Diencephalon (tissue), 1 donor: ENCODE results near the gene THNSL1. TPM values are rescaled to one million over a fixed set of nuclear protein-coding genes. Genes with fewer than 3 reads are reported as not detected.

Experiments used
- total RNA-seq: library from RNA; depleted of rRNA; stranded (reverse); fragments of >200 nt; gene quantifications from one replicate; pipeline ENCODE4 v1.2.3, GENCODE V29; 2014

The THNSL1 gene, protein sequence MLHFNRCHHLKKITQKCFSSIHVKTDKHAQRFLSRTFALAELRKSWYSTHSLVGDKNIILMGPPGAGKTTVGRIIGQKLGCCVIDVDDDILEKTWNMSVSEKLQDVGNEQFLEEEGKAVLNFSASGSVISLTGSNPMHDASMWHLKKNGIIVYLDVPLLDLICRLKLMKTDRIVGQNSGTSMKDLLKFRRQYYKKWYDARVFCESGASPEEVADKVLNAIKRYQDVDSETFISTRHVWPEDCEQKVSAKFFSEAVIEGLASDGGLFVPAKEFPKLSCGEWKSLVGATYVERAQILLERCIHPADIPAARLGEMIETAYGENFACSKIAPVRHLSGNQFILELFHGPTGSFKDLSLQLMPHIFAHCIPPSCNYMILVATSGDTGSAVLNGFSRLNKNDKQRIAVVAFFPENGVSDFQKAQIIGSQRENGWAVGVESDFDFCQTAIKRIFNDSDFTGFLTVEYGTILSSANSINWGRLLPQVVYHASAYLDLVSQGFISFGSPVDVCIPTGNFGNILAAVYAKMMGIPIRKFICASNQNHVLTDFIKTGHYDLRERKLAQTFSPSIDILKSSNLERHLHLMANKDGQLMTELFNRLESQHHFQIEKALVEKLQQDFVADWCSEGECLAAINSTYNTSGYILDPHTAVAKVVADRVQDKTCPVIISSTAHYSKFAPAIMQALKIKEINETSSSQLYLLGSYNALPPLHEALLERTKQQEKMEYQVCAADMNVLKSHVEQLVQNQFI
- total RNA-seq = 19.4 TPM

DNA sequence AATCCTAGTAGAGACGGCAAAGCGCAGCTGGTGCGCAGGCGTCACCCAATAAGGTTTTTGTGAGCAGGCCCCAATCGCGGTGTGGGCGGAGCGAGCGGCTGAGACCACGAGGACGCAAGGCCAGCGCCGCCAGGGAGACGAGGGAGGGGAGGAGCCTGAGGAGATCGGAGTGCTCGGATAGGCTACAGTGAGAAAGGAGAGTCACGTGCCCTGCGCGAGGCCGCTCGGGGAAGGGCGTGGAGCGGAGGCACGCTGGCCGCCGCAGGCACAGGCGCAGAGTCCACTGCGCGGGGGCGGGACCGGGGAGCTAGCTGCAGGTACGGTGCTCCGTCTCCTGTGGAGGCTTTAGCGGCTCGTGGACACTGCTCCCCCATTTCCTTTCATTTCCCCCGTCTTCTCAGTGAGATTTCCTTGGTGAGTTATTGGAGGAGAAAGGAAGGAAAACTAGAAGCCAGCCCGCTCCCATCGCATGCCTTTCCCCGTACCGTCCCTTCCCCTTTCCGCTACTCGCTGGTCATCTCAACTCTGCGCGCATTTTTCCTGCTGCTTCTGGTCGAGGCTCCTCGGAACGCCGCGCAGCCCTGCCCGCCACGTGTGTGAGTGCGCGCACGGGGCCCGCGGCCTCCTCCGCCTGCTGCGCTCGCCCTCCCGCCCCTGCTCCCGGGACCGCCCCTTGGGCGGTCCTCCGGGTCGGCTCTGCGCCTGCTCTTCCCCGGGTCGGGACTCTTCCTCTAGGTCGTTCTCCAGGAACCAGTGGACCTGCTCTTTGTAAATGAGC is at the start of gene THNSL1:
Gene THNSL1 (plus strand): TSS at position 237 of the 778 bp plus-strand sequence. CDS start 6,612 bp downstream, outside the sequence.

GRCh38 chr10:25015828-25016375 is 510 bp upstream of the THNSL1 start, which contains the start of gene ENKUR:
ENKUR (minus strand) TSS chr10:25016158; CDS start chr10:25015936, 222 bp downstream.

Other genes with a start within 250 kb of the THNSL1 start
- gene PRTFDC1, start 64.0 kb upstream of the THNSL1 start, total RNA-seq = 31.8 TPM
- 16.6 TPM for gene ENKUR, start 454 bp upstream of the THNSL1 start, total RNA-seq
- 14.3 TPM for gene GPR158, start 158.4 kb downstream of the THNSL1 start, total RNA-seq